Cardiac septum (tissue), 1 donor: ENCODE measurements around the gene DIP2C. TPM values are rescaled to one million over a fixed set of nuclear protein-coding genes. Genes with fewer than 3 reads are reported as not detected.

Source experiments
- DNase-seq: peaks from one replicate; pipeline ENCODE4 v3.0.0-alpha.2; 2020; ENCODE audit warnings: low spot score
- intact Hi-C: fragments of 100-400 bp; cut with DNase I; formaldehyde crosslinking; loops from one replicate; pipeline ENCODE4 v1.14.0; 2022
- total RNA-seq: library from RNA; stranded (reverse); fragmentation: NEBNext Ultra II Directional; extraction: Animal tissue kit (Norgen Biotek cat#: 25700); gene quantifications from one replicate; pipeline ENCODE4 v1.2.1, GENCODE V29; 2021
- donor health status: DM: no; HTN: no; CAD: no.

DIP2C gene
- total RNA-seq, 1 donor from 2014 or later = 28.8 TPM

DNA sequence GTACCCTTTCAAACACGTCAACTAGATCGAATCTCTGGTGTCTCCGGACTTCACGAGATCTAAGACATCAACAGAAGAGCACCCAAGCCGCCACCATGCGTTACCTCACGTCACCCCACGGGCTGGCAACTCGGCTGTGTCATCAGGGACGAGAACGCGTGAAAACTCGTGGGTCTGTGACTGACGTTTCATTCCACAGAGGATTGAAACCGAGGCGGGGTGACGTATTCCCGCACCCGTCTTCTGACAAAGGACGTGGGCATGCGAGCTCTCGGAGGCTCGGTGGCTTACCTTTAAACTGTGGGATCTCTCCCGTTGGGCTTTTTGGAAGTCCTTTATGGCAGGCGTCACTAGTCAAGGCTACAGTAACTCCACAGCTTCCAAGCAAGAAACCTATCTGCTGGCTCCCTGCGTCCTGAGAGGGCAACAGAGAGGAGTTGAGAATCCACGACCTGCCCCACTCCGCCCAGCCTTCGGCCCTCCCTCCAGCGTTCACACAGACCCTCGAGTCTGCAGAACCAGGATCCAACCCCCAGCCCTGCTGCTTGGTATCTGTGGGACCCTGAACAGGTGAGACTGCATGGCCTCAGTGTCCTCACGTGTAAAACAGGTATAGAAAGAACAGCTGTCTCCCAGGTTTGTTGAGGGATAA lies 298.9 kb downstream of the DIP2C start:
- no peak for DNase-seq
- intact Hi-C loops = no loop called here

DNA sequence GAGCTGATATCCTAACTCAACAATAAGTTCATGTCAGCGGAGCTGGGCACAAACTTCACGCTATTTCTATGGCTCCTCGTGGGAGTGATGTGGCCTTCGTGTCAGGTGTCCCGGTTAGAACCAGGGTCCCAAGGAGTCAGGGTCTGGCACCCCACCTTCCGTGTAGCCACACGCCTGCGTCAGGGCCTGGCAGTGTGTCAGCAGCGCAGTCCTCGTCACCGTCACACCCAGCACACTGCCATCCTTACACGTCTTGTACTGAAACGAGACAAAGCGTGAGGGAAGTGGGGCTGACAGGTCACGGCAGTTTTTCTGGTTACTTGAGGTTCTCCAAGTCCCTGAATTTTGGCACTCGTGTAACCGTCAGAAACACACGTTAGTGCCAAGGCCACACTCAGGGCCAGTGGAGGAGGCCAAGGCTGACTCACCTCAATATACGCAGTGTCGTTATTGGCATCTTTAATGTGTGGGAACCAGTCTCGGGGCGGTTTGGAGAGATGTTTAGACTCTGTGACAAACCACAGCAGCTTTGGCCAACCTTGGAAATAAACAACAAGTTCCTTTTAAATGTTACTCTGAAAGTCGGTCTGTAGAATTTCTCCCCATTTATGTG lies 299.5 kb downstream of the DIP2C start:
- intact Hi-C loops = no loop called here
- DNase-seq = no peak

DNA sequence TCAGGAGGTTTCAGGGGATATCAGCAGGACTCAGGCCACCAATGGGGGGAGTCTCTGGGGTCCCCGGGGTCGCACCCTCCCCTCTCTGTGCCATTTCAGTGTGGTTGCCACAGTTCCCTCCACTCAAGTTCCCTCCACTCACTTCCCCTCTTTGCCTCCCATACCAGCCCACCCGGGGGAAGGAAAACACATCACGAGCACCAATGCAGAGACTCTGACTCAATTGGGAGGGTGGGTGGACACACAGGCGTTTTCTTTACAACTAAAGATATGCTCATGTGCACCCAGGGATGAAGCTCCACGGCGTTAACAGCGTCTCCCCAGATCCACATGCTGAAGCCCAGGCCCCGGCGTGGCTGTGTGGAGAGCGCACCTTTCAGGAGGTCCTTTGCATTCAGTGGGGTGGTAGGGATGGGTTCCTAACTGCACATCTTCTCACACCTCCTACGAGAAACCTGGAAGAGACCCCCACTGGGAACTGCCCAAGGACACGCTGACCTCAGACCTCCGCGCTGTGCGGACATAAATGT lies 300.1 kb downstream of the DIP2C start:
- intact Hi-C loops = no loop called here
- DNase-seq = no peak

DNA sequence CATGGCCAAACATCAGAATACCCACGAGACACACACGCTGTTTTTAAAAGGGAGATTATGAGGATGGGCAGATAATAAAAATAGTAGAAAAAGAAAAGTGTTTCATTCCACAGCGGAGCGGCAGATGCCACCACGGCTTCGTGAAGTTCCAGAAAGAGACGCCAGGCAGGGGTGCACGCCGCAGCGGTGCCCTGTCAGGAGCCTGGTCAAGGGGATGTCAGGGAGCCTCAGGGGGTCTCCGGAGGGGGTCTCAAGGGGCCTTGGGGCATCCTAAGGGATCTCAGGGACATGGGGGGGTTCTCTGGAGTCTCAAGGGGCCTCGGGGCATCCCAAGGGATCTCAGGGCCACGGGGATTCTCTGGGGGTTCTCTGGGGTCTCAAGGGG lies 300.8 kb downstream of the DIP2C start:
- DNase-seq = no peak
- intact Hi-C loops = no loop called here

DNA sequence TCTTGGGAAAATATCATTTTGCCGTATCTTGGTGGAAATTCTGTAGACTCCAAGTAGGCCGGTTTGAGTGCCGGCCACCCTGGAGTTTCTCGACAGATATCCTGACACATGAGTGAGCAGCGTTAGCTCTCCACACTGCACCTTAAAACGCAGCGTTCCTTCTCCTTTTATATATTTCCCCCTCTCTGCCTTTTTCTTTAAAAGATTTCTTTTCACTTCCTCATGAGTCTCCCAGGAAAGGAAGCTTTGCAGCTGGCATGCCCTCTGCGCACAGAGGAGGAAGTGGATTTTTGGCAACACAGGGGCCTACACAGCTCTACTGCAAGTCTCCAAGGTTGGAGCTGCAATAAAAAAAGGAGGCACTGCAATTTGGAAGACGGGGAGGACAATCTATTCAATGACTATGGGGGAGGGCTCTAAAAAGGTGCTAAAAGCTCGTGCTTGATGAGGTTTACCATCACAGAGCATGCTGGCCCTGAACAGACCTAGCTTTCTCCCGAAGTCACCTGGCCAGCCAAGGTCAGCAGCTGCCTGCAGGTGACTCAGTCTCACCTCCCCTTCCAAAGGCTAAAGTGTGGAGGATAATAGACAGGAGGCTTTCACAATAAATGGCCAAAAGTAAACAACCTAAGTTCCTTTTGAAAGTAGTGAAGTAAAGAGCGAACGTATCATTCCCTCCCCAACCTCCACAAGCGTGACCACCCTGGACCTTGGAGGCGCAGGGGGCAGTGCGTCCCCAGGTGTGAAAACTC lies 301.4 kb downstream of the DIP2C start:
- no peak for DNase-seq
- intact Hi-C loops = no loop called here

DNA sequence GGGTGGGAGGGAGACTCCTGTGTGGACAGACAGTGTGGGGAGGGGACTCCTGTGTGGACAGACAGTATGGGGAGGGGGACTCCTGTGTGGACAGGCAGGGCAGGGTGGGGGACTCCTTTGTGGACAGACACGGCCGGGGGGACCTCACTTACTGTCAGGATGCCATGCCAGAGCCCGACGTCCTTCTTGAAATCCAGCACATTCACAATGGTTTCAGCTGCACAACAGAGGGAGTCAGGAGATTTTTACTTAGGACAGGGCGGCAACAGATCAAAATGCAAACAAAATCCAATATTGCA lies 301.9 kb downstream of the DIP2C start:
- no peak for DNase-seq
- intact Hi-C loops = no loop called here

DNA sequence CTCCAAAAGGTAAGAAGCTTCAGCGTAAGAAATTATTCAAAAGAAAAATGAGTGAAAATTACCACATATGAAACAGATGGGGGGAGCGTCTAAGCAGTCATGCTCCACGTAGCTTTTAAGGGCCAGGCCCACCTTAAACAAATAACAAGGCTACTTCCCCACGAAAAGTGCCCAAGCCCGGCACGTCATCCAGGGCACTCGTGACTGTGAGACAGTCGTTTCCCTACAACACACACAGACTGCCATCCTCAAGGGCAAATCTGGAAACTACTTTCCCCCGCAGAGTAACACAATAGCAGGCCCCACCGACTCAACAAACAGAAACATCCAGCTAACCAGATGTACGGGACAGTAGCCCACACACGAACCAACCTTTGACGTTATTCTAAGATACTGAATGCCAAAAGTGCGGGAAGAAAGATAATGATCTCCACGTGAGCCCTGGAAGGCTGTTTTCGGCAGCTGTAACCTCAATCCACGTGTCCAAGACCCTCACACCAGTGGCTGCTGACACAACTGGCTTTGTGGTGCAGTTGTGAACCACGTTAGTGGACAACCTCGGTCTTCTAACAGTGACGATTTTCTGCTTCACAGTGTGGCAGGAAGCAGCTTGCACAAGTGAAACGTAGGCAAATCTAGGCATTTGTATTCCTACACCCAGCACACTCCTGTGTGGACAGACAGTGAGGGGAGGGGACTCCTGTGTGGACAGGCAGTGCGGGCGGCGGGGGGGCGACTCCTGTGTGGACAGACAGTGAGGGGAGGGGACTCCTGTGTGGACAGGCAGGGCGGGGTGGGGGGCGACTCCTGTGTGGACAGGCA lies 302.5 kb downstream of the DIP2C start:
- DNase-seq = no peak
- intact Hi-C loops = no loop called here

DNA sequence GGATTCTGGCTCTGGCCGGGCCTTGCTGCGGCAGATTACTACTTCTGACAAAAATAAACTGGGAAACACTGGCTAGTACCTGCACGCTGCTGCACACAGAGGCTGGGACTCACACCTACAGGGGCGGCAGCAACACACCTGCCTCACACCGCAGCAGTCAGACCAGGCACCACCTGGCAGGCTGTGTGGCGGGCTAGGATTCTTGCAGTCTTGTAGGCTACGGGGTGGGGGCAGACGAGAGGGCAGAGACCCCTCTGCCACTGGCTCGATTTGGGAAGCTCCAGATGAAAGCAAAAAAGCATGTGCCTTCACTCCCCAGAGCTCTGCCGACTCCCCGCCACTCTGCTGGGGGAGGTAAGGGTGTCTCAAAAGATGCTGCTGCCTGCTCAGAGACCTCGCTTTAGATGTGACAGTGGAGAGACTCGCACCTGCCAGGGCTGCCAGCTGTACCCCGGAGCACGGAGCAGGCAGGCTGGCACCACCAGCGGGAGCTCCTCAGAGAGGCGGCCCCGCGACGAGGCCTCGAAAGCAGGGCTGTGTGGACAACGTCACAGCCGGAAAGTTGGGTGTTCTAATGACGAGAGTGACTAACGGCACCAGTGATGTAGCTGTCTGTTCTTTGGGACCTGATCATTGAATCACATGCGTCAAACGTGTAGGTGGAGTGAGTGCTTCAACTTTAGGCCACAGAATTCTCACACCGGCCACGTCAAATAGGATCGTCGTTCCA lies 303.7 kb downstream of the DIP2C start:
- no peak for DNase-seq
- intact Hi-C loops = no loop called here

DNA sequence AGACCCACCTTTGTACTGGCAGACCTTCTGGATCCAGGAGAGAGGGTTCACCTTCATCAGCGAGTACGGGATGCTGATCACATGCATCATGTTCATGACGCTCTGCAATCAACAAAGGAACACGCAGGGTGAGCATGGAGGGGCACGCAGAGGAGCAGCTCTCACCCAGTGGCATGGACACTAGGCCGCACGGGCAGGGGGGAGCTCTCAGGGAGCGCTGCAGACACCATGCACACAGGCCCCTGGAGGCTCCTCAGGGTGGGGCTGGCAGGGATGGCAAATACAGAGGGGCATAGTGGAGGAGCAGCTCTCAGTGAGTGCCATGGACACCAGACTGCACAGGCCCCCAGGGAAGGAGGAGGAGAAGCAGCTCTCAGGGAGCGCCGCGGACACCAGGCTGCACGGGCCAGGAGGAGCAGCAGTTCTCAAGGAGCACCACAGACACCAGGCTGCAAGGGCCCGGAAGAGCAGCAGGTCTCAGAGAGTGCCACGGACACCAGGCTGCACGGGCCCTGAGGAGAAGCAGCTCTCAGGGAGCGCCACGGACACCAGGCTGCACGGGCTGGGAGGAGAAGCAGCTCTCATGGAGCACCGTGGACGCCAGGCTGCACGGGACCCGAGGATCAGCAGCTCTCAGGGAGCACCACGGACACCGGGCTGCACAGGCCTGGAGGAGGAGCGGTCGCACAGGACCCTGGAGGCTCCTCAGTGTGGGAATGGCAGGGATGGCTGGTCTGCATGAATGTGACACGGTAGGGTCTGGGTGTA lies 304.7 kb downstream of the DIP2C start:
- intact Hi-C loops = no loop called here
- DNase-seq = no peak

DNA sequence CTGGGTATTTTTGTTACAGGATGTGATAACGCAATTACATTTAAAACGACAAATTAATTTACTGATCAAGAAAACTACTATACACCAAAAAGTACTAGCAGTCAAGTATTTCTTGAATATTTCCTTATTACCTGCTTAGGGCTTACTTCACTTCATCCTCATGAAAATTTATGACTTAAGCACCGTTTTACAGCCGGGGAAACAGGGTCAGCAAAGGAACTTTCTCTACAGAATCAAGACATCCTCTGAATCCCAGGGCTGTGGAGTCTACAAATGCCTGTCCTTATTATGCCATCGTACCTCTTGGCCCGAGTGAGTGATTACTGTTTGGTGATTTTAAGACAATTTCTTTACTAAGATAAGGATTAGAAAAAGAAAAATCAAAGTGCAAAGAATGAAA lies 305.9 kb downstream of the DIP2C start:
- DNase-seq = no peak
- intact Hi-C loops = no loop called here

DNA sequence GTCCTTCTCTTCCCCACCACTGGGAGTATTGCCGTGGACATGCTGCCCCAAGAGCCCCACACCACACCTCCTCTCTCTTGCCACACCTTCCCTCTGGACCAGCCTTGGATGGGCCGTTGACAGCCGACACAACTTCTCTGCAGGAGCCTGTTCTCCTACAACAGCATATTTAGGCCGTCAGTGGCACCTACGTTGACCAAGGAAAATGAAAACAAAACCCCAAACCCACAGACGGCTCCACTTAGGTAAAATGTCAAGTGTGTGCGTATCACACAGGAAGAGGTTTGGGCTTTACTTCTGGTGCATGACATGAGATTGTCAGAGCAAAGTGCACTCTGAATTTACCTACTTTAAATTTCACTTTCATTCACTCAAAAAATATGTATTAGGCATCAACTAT lies 307.7 kb downstream of the DIP2C start:
- no peak for DNase-seq
- intact Hi-C loops = no loop called here

DNA sequence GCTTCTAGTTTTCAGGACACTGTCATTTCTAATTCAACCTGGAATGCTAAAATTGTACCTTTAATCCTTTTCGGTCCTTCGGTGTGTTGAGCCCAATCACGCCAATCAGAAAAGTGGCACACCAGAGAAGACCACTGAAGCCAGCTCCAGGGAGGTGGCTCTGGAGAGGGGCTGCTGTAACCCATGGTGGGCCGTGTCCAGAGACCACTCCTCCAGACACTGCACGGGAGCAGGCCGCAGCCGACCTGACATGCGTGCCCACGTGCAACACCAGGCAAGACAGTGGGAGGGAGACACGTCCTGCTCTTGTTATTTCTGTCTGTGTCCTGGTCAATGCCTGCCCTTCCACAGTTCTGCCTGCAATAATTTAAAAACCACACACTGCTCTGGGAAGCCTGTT lies 308.1 kb downstream of the DIP2C start:
- intact Hi-C loops = no loop called here

DNA sequence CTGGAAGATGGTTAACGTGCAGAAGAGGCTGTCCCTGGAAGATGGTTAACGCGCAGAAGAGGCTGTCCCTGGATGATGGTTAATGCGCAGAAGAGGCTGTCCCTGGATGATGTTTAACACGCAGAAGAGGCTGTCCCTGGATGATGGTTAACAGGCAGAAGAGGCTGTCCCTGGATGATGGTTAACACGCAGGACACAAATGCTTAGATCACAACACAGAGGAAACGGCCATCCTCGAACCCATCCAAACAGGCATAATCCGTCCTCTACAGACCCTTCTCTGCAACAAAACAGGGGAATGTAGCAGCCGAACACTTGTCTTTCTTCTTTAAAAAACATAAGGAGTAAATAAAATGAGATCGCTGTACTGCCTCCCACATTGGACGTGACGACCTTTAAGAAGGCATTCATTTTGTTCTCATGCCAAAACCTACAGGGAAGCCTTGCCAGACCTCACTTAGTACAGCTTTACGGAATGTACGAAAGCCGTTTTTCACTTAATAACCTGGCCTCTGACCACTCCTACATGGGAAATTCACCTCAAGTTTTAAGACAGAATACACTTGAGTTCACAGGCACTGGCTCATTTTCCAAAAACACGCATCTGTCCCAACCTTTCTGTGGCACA lies 309.0 kb downstream of the DIP2C start:
- no peak for DNase-seq
- intact Hi-C loops = no loop called here

More for the DNA sequence above, 308.1 kb downstream of the DIP2C start:
- no peak for DNase-seq

DNA sequence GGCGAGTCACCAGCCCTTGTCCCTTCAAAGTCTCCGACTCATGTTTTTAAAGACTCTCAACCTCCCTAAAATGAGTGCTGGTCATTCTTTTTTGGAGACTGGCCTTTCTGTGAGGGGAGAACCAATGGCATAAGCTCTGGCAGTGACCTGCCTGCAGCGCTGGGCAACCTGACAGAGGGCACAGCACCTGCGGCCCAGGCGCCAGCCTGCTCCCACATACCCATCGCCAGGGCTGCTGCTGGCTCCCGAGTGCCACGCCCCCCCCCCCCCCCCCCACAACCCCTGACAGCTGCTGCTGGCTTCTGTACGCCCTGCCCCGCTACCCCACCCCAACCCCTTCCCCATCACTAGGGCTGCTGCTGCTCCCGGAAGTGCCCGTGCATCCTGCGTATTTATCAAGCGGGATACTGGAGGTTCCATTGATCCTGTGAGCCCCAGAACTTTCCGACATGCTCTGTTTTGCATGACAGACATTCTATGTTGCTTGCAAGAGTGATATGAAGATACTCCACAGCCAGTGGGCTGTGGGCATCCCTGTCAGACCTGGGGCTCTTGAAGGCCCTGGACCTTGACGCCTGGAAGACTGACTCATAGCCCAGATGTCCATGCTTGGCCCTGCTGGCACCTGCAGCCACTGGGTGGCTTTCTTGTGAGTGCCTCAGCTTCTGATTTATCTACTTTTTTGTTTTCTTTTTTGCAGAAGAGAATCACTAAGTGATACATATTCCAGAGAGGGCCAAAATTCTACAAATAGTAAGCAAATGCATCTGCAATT lies 310.4 kb downstream of the DIP2C start:
- intact Hi-C loops = no loop called here

DNA sequence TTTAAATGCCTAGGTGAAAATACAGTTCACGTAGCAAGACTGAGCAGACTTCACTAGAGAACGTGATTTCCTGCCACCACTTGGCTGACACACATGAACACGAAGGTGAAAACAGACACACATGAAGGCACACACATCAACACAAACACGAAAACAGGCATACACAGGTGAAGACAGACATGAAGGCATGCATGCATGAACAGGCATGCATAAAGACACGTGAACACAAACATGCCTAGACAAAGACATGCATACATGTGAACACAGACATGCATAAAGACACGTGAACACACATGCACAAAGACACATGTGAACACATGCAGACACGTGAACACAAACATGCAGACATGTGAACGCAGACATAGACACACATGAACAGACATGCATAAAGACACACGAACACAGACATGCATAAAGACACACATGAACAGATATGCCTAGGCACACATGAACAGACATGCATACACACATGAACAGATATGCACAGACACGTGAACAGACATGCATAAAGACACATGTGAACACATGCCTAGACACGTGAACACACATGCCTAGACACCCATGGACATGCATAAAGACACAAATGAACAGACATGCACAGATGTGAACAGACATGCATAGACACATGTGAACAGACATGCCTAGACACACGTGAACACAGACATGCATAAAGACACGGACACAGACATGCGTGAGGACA lies 311.1 kb downstream of the DIP2C start:
- intact Hi-C loops = no loop called here
- DNase-seq = no peak

More for the DNA sequence above, 310.4 kb downstream of the DIP2C start:
- DNase-seq = no peak

DNA sequence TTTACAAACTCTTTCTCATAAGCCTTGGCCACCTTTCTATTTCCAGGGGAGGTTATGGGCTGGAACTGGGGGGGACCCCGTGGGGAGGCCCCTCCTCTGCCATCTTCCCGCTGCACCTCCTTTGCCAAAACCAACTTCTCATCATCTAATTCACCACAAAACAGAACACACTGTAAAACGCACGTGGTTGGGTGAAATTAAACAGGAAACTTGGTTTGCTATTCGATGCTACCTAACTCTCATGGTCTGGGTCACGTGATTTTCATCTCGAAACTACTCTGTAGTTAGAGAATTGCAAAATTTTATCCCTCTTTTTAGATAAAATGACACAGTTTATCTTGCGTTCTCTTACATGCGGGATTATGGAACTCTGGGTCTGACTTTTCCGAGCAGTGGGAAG lies 312.2 kb downstream of the DIP2C start:
- intact Hi-C loops = no loop called here
- DNase-seq = no peak
